Measurements from ENCODE around the gene WDR36. TPM values are rescaled to one million over a fixed set of nuclear protein-coding genes. Genes with fewer than 3 reads are reported as not detected.

WDR36 gene
- 24.8 and 68.5 TPM in 2 replicates for total RNA-seq

GRCh38 chr5:111092062-111092853, at the start of gene WDR36:
TSS of gene WDR36 (plus strand) at chr5:111092348. CDS start at chr5:111092457, 109 bp downstream.

GRCh38 chr5:111071413-111071812, 20.7 kb upstream of the WDR36 start, which contains the start of gene TSLP:
TSS of gene TSLP (plus strand) at chr5:111071713. CDS start at chr5:111071891, 178 bp downstream.

Other genes starting within 250 kb of the WDR36 start
- under 0.01 and 0.06 TPM in 2 replicates for gene TSLP, start 20.6 kb upstream of the WDR36 start, total RNA-seq
- gene CAMK4, start 132.0 kb downstream of the WDR36 start, total RNA-seq = 0.32 and 2.3 TPM in 2 replicates

Data from bladder microvascular endothelial cell (primary cell).